Measurements from ENCODE around the gene TTF1. TPM values are rescaled to one million over a fixed set of nuclear protein-coding genes. Genes with fewer than 3 reads are reported as not detected.

TTF1 gene
- total RNA-seq, 1 experiment from 2014 or later: 16.0 TPM

GRCh38 chr9:132354637-132355355, 51.8 kb downstream of the TTF1 start, which contains the start of gene SETX:
Gene SETX, minus strand, starts transcription at chr9:132354986. Its CDS starts 5,558 bp downstream, at chr9:132349428.
- DNase-seq: peak; percentile 87 to 98
- no peaks in the 10 kb centered on the region; the same call in 1 of the 2 replicates for H4K20me1 ChIP-seq (ENCODE audit: insufficient read depth)
- POLR2A ChIA-PET (ENCODE audit: unreplicated experiment): interaction anchor here (0.5 to 0.8 kb wide), 7 partner anchors 10 to 334 kb away, joined by 3 to 16 read pairs (median 6); partner anchors contain the start of gene DDX31
- peak within 1 kb of the TSS; percentile 89 for H2AFZ ChIP-seq
- TF ChIP-seq CTCF (conservative IDR thresholded peaks at IDR 0.05): no peak
- no peak for TF ChIP-seq EZH2 (IDR thresholded peaks at IDR 0.05; ENCODE audit: low read depth)
- intact Hi-C loops (cut with micrococcal nuclease; ENCODE audit: unreplicated experiment): loop anchor here (2.0 kb wide), 1 partner anchor 52 kb away; the partner anchor contains the start of gene TTF1
- H3K79me2 ChIP-seq (ENCODE audit: low read depth): peaks cover 20% of the 10 kb centered on the region
- H3K27ac ChIP-seq: peak within 1 kb of the TSS; percentile 58
- peak within 1 kb of the TSS; percentile 97 for H3K4me2 ChIP-seq
- H3K9me2 ChIP-seq (ENCODE audit: insufficient read depth): no peaks in the 10 kb centered on the region
- CTCF ChIA-PET: no interaction called here
- H3F3A ChIP-seq (ENCODE audit: insufficient read depth, low read depth): peaks cover 10% of the 10 kb centered on the region; the same call in 1 of the 2 replicates
- no peaks in the 10 kb centered on the region for H3K9me3 ChIP-seq (ENCODE audit: insufficient read depth, low read depth)
- peaks cover 9% of the 10 kb centered on the region for H3K4me1 ChIP-seq (replicated peaks; ENCODE audit: insufficient read depth)
- no TSS peak for BruUV-seq (replicated peaks)
- H3K36me3 ChIP-seq (ENCODE audit: low read depth): peaks cover 22% of the 10 kb centered on the region; the same call in 1 of the 2 replicates
- H3K4me3 ChIP-seq: peak within 1 kb of the TSS; percentile 86
- H3K27me3 ChIP-seq (ENCODE audit: insufficient read depth, low read depth): no peaks in the 10 kb centered on the region

GRCh38 chr9:132351404-132352045, 55.1 kb downstream of the TTF1 start:
- Histone ChIP-seq H3F3A (ENCODE audit: insufficient read depth, low read depth) (peaks cover 10% of the 10 kb centered on the region; the same call in 1 of the 2 replicates), H3K9me3 (ENCODE audit: insufficient read depth, low read depth) (no peaks in the 10 kb centered on the region), H3K9me2 (ENCODE audit: insufficient read depth) (no peaks in the 10 kb centered on the region), H4K20me1 (ENCODE audit: insufficient read depth) (no peaks in the 10 kb centered on the region; the same call in 1 of the 2 replicates), H3K27ac (no peak overlapping the region), H3K4me2 (no peak overlapping the region), H3K4me1 (replicated peaks; ENCODE audit: insufficient read depth) (peaks cover 9% of the 10 kb centered on the region), H3K27me3 (ENCODE audit: insufficient read depth, low read depth) (no peaks in the 10 kb centered on the region), H2AFZ (no peak overlapping the region), H3K79me2 (ENCODE audit: low read depth) (peaks cover 20% of the 10 kb centered on the region), H3K4me3 (no peak overlapping the region), H3K36me3 (ENCODE audit: low read depth) (peaks cover 34% of the 10 kb centered on the region)
- DNase-seq: no peak
- intact Hi-C loops (cut with micrococcal nuclease; ENCODE audit: unreplicated experiment): no loop called here
- ChIA-PET POLR2A (ENCODE audit: unreplicated experiment) (no interaction called here), CTCF (interaction anchor here (0.7 kb wide), 1 partner anchor 67 kb away, joined by 3 read pairs; no protein-coding TSS in a partner anchor)
- TF ChIP-seq EZH2 (IDR thresholded peaks at IDR 0.05; ENCODE audit: low read depth): no peak
- BruUV-seq (replicated peaks): no TSS peak

- no TSS peak for BruUV-seq (replicated peaks)
- H3K36me3 ChIP-seq (ENCODE audit: low read depth): peaks cover 40% of the 10 kb centered on the region
- POLR2A ChIA-PET (ENCODE audit: unreplicated experiment): no interaction called here
- no peak overlapping the region for H2AFZ ChIP-seq
- intact Hi-C loops (cut with micrococcal nuclease; ENCODE audit: unreplicated experiment): no loop called here
- no peak for DNase-seq
- H3K4me2 ChIP-seq: no peak overlapping the region
- H3K4me3 ChIP-seq: no peak overlapping the region
- H3K27me3 ChIP-seq (ENCODE audit: insufficient read depth, low read depth): no peaks in the 10 kb centered on the region
- CTCF ChIA-PET: no interaction called here
- H3K79me2 ChIP-seq (ENCODE audit: low read depth): peaks cover 20% of the 10 kb centered on the region
- peaks cover 9% of the 10 kb centered on the region for H3K4me1 ChIP-seq (replicated peaks; ENCODE audit: insufficient read depth)
- no peaks in the 10 kb centered on the region for H3K9me3 ChIP-seq (ENCODE audit: insufficient read depth, low read depth)
- no peaks in the 10 kb centered on the region; the same call in 1 of the 2 replicates for H4K20me1 ChIP-seq (ENCODE audit: insufficient read depth)
- H3F3A ChIP-seq (ENCODE audit: insufficient read depth, low read depth): peaks cover 10% of the 10 kb centered on the region; the same call in 1 of the 2 replicates
- no peaks in the 10 kb centered on the region for H3K9me2 ChIP-seq (ENCODE audit: insufficient read depth)
- H3K27ac ChIP-seq: no peak overlapping the region
- no peak for TF ChIP-seq EZH2 (IDR thresholded peaks at IDR 0.05; ENCODE audit: low read depth)
- TF ChIP-seq CTCF (conservative IDR thresholded peaks at IDR 0.05): no peak
Measured at GRCh38 chr9:132350861-132351315, 55.8 kb downstream of the TTF1 start.

Data from PC-9 (cell line).